Renal pelvis (tissue), 4 donors: ENCODE data around the gene XIRP2. TPM values are rescaled to one million over a fixed set of nuclear protein-coding genes. Genes with fewer than 3 reads are reported as not detected.
"Not testable (repeated sequence)": the region's sequence is repeated elsewhere in the genome, so short reads cannot be mapped to it uniquely, and the experiment has no call there.

ENCODE experiments used
- DNase-seq: peaks from one replicate; pipeline ENCODE4 v3.0.0-alpha.2; 2013
- polyA plus RNA-seq, 3 donors: library from polyadenylated mRNA; unstranded; fragments of 120-200 nt; gene quantifications; one replicate each; pipeline ENCODE4 v1.2.1, GENCODE V29; 2013; ENCODE audit not compliant: insufficient read length in 3 of 3

The XIRP2 gene
- polyA plus RNA-seq, 3 donors, result 0.12 to 0.20 TPM; not detected in 1

DNA sequence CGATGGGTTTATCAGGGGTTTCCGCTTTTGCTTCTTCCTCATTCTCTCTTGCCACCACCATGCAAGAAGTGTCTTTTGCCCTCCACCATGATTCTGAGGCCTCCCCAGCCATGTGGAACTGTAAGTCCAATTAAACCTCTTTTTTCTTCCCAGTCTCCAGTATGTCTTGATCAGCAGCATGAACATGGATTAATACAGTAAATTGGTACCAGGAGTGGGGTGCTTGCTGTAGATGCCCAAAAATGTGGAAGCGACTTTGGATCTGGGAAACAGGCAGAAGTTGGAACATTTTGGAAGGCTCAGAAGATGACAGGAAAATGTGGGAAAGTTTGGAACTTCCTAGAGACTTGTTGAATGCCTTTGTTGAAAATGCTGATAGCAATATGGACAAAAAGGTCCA, 146.7 kb downstream of the XIRP2 start:
- not testable (repeated sequence) for DNase-seq

GRCh38 chr2:167048829-167049228, 160.5 kb downstream of the XIRP2 start:
- DNase-seq, result no peak

DNA sequence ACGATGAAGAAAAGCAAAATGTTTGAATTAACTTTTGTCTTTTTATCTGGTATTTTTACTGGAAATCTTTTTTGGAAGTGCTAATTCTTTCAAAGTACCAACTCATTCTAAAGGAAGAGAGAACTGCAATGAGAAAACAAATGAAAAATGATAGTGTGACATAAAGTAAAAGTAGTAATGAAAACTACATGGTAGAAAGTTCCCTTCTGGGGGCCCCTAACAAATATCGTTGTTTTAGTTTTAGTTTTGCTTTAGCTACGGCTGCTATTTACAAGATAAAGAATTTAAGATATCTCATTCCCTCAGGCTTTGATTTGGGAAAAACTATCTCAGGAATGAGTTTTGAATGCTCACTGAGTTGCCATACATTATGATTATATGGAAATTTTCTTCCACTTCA, 161.4 kb downstream of the XIRP2 start:
- no peak for DNase-seq

DNA sequence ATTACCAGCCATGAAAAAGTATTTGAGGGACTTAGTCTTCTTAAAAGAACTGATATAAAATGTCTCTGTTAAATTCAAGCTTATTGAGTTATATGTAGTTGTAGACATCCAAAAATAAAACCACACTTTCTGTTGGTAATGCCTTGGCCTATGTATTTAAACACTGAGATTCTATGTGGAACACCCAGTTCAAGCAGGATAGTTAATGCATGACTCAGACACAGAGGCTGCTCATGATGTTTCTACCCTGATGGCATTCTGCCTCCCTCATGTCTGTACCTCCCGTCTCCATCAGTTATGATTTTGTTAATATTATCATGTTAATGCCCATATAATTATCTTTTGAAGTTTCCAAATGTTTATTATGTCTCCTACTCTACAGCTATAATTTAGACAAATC, 164.5 kb downstream of the XIRP2 start:
- no peak for DNase-seq

DNA sequence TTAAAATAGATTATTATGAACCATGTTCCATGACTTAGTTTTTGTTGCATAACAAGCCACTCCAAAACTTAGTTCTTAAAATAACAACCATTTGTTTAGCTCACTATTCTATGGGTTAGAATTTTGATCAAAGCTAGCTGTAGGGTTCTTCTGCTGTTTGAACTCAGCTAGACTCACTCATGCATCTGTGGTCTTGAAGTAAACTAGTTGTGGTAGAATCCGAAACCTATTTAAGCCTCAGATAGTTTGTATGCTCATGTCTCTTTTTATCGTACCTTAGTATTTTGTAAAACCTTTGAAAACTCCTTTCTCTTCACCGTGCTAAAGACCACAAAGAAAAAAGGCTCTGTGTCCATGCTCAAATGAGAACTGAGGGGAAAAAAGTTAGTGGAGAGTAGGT, 166.6 kb downstream of the XIRP2 start:
- DNase-seq, result no peak

- DNase-seq, result no peak
These were observed 169.2 kb downstream of the XIRP2 start for GRCh38 chr2:167057446-167057845.

- no peak for DNase-seq
These were observed 170.9 kb downstream of the XIRP2 start for GRCh38 chr2:167059173-167059572.

- no peak for DNase-seq
These were observed 181.6 kb downstream of the XIRP2 start for GRCh38 chr2:167069855-167070254.

DNA sequence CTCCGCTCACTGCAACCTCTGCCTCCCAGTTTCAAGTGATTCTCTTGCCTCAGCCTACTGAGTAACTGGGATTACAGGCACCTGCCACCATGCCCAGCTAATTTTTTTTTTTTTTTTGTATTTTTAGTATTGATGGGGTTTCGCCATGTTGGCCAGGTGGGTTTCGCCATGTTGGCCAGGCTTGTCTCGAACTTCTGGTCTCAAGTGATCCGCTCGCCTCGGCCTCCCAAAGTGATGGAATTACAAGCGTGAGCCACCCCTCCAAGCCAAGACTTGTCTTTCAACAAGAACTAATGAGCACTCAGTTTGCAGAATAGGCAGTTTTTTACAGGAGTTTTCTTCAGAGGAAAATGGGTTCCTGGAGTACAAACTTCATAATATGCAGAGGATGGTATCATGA, 187.4 kb downstream of the XIRP2 start:
- DNase-seq, result not testable (repeated sequence)

DNA sequence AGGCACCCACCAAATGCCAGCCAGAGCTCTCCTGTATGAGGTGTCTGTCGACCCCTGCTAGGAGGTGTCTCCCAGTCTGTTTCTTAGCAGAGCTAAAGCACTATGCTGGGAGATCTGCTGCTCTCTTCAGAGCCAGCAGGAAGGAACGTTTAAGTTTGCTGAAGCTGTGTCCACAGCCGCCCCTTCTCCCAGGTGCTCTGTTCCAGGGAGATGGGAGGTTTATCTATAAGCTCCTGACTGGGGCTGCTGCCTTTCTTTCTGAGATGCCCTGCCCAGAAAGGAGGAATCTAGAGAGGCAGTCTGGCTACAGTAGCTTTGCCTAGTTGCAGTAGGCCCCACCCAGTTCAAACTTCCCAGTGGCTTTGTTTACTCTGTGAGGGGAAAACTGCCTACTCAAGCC, 210.7 kb downstream of the XIRP2 start:
- DNase-seq, result not testable (repeated sequence)

- no peak for DNase-seq
These were observed 212.2 kb downstream of the XIRP2 start for GRCh38 chr2:167100506-167100905.

GRCh38 chr2:167103028-167103756, 214.9 kb downstream of the XIRP2 start:
- DNase-seq, result no peak

GRCh38 chr2:167103757-167104133, 215.5 kb downstream of the XIRP2 start:
- DNase-seq, result no peak

GRCh38 chr2:167104691-167105090, 216.4 kb downstream of the XIRP2 start:
- no peak for DNase-seq

DNA sequence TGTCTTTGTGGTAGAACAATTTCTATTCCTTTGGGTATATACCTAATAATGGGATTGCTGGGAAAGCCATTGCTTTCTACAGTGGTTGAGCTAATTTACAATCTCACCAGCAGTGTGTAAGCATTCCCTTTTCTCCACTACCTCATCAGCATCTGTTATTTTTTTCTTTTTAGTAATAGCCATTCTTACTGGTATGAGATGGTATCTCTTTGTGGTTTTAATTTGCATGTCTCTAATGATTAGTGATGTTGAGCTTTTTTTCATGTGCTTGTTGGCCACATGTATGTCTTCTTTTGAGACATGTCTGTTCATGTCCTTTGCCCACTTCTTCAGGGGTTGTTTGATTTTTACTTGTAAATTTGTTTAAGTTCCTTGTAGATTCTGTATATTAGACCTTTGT, 221.4 kb downstream of the XIRP2 start:
- DNase-seq, result not testable (repeated sequence)

- no peak for DNase-seq
These were observed 222.1 kb downstream of the XIRP2 start for GRCh38 chr2:167110345-167110744.

- no peak for DNase-seq
These were observed 225.7 kb downstream of the XIRP2 start for GRCh38 chr2:167114018-167114417.

DNA sequence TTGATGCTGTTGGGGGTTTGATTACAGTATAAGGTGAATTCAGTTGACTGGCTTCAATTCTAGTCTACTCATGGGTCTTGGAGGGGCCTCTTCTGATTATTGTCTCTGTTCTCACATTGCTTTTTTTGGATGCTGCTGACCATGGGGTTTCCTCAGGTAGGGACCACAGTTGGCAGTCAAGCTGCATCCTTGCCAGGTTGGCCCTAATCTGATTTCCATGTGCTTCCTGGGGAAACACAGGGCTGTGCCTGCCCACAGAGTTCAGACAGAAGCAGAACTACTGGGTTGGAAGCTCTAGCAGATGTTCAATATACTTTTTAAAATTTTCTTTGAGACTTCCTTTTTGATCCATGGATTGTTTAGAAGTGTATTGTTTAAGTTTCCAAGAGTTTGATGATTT, 227.3 kb downstream of the XIRP2 start:
- DNase-seq, result no peak

- no peak for DNase-seq
These were observed 234.1 kb downstream of the XIRP2 start for GRCh38 chr2:167122389-167122788.

GRCh38 chr2:167126165-167126564, 237.9 kb downstream of the XIRP2 start:
- DNase-seq, result no peak

GRCh38 chr2:167127135-167127534, 238.9 kb downstream of the XIRP2 start:
- no peak for DNase-seq

DNA sequence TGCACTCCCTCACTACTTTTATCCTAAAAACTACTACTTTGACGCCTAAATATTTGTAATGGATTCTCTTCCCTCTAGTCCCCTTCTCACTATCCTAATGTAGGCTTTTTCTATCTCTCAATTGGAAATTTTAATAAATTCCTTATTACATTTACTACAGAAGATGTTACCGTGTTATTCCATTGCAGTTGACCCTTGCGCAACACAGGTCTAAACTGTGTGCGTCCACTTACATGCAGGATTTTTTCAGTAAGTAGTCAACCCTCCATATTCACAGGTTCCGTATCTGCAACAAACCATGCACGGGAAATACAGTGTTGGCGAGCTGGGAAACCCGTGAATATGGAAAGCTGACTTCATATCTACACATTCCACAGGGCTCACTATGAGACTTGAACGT, 239.8 kb downstream of the XIRP2 start:
- no peak for DNase-seq

DNA sequence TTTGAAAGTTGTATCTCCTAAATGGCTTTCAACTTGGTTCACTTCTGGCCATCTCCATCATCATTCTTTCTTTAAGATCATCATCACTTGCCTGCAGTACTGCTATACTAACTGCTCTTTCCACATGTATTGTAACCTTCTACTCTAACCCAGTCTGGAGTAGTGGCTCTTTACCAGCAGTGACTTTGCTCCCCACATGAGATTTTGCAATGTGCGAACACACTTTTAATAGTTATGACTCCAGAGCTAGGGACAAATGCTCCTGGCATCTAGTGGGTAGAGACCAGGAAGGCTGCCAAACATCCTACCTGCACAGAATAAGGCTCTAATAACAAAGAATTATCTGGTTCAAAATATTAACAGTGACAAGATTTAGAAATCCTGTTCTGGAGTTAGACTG, 243.8 kb downstream of the XIRP2 start:
- DNase-seq, result no peak

DNA sequence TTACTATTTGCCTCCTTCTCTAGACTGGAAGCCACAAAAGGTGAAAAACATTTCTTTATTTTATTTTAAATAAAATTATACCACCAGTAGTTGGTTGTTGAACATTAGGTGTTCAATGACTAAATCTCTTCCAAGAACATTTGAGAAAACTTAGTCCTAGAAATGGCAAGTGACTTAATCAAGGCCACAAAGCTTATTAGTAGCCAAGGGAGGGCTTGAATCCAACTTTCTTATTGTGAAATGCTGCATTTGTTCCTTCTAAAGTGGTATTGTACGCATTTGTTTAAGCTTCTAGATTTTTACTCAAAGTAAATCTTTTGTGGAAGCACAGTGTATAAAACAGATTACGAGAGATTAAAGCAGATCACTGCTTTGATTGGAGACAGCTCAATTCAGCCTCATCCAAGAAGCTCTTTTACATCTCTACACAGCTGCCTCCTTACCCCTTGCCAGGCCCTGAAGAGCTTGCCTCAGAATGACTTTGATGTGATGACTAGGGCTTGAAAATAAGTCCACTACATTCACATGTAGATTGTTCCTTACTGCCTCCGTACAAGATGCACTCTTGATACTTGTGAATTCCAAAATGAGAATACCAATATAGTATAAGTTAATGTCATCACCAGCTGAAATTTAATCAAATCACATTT, 244.8 kb downstream of the XIRP2 start:
- no peak for DNase-seq
